T-helper 17 cell (primary cell): Measurements from ENCODE around the gene DNAI2. TPM values are rescaled to one million over a fixed set of nuclear protein-coding genes. Genes with fewer than 3 reads are reported as not detected.

Experiments used
- ATAC-seq: fragments of 150-1000 bp; cut with Tn5 transposase; 2 replicates; pipeline ENCODE4 v1.10.0; 2021; ENCODE audit warnings: mild to moderate bottlenecking, moderate library complexity
- DNase-seq, 3 donors: peaks; one replicate each; pipeline versions ENCODE4 v3.0.0 to v3.0.0-alpha.2; 2020 to 2021
- H3K9me3 ChIP-seq: one replicate; pipeline ENCODE4 v1.7.0; 2013; ENCODE audit warnings: low read length, mild to moderate bottlenecking; ENCODE audit not compliant: control insufficient read depth, poor library complexity, severe bottlenecking
- H3K27ac Mint-ChIP-seq: one replicate; pipeline ENCODE4 v1.8.0; 2022; ENCODE audit warnings: mild to moderate bottlenecking, moderate library complexity, mixed read lengths
- H3K27me3 Mint-ChIP-seq: one replicate; pipeline ENCODE4 v1.8.0; 2022; ENCODE audit warnings: mixed read lengths
- H3K36me3 Mint-ChIP-seq: one replicate; pipeline ENCODE4 v1.8.0; 2022; ENCODE audit warnings: low read depth, mixed read lengths
- H3K4me1 Mint-ChIP-seq: one replicate; pipeline ENCODE4 v1.8.0; 2022; ENCODE audit warnings: mild to moderate bottlenecking, mixed read lengths
- H3K4me3 Mint-ChIP-seq: one replicate; pipeline ENCODE4 v1.8.0; 2022; ENCODE audit warnings: mild to moderate bottlenecking, moderate library complexity, mixed read lengths
- total RNA-seq, 4 donors: library from RNA in 2 of 4; stranded (reverse) in 2 of 4; gene quantifications; one replicate each; pipeline ENCODE4 v1.2.3 and lab custom pipeline; 2022 to 2026

The DNAI2 gene
- total RNA-seq, 2 donors from 2014 or later: 4.1 to 4.2 TPM

DNA sequence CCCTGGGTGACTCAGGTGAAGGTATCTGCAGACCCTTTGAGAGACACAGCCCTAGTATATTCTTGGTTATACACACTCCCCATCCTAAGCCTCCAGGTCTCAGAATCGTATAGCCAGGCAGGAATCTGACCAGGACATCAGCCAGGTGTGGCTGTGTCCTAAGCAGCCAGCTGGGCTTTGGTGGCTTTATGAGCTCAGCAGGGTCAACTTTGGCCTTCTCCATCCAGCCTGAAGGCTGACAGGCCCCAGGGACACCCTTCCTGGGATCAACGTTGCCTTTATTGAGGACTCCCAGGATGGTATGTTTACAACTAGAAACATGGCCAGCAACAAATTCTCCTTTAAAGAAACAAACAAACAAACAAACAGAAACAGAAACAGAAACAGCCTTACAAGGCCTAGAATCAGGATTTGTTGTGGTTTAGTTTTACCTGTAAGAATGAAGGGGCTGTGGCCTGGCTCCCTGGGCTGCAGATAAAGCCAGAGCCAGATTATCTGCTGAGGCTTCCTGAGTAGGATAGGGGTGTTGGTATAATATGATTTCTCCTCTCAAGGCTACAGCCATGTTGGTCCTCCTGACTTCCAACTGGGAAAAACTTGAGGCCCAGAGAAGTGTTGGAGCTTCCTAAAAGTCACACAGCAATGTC lies 60.5 kb downstream of the DNAI2 start:
- Mint-ChIP-seq H3K36me3 (no peaks in the 10 kb centered on the region), H3K4me3 (no peak overlapping the region), H3K27me3 (no peaks in the 10 kb centered on the region), H3K4me1 (peaks cover 1% of the 10 kb centered on the region), H3K27ac (no peak overlapping the region)
- no peaks in the 10 kb centered on the region for H3K9me3 ChIP-seq
- no peak for DNase-seq
- ATAC-seq: no peak

DNA sequence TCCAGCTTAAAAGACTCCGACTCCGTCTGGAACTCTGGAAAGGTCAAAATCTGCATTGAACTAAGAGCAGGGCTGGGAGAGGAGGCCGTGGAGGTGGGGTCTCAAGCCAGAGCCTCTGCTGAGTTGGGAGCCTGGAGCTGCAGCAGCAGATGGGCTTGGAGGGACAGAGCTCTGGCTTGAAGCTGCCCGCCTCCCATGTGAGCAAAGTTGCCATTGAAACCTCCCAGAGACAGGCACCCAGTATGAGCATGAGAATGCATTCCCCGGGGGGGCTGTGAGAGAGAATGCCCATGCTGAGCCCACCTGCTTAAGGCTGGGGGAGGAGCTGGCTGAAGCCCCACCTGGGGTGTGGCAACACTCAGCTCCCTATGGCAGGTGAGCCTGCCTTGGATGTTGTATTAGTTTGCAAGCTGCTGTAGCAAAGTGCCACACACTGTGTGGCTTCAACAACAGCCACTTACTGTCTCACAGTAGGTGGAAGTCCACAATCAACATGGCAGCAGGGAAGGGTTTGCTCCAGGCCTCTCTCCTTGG lies 61.6 kb downstream of the DNAI2 start:
- DNase-seq (no peak), ATAC-seq (no peak)
- Mint-ChIP-seq H3K27ac (peak overlapping the region; percentile 39), H3K4me3 (no peak overlapping the region), H3K4me1 (no peaks in the 10 kb centered on the region), H3K36me3 (no peaks in the 10 kb centered on the region), H3K27me3 (no peaks in the 10 kb centered on the region)
- no peaks in the 10 kb centered on the region for H3K9me3 ChIP-seq

DNA sequence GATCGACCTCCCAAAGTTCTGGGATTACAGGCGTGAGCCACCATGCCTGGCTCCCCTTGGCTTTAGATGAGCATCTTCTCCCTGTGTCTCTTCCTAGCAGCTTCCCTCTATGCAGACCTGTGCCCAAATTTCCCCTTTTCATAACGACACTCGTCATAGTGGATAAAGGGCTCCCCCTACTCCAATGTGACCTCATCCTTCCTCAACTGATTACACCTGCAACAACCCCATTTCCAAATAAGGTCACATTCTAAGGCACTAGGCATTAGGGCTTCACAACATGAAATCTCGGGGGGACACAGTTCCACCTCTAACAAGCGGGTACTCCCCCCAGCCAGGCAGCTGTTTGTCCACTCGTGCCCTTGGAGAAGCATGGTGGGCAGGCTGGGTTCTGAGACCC lies 62.3 kb downstream of the DNAI2 start:
- Mint-ChIP-seq H3K4me1 (no peaks in the 10 kb centered on the region), H3K27ac (peak overlapping the region; percentile 39)
- DNase-seq: no peak

DNA sequence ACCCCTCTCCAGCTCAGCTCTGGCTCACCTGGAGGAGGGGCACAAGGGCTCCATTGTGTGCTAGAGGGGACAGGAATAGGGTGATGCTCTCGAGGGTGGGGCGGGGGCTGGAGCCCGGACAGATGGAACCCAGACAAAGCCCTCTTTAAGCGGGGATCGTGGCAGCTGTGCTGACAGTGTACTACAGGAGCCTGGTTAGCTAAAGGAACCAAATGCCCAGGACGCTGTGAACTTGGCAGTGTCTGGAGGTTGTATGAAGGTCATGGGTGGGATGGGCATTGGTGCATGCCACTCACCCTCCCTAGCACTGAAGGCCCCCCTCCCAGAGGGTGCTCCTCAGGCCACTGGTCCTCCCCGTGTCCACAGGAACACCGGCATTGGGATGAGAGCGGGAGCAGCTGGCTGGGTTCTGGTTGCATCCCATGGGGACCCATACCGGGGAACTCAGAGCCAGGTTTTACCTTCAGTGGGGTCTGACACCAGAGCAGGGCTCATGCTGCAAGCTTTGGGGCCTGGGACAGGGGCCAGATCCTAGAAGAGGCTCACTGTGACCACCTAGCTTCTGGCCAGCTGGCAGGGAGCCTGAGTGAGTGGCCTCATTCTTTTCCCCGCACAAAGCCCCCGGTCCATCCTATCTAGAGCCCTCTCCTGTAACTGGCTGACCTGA lies 63.9 kb downstream of the DNAI2 start:
- Mint-ChIP-seq H3K27ac (no peak overlapping the region), H3K4me1 (no peaks in the 10 kb centered on the region), H3K36me3 (no peaks in the 10 kb centered on the region), H3K27me3 (no peaks in the 10 kb centered on the region), H3K4me3 (no peak overlapping the region)
- H3K9me3 ChIP-seq: no peaks in the 10 kb centered on the region
- DNase-seq (no peak), ATAC-seq (no peak)

More for the DNA sequence above, 62.3 kb downstream of the DNAI2 start:
- Mint-ChIP-seq H3K36me3 (no peaks in the 10 kb centered on the region), H3K4me3 (no peak overlapping the region), H3K27me3 (no peaks in the 10 kb centered on the region)
- H3K9me3 ChIP-seq: no peaks in the 10 kb centered on the region
- no peak for ATAC-seq

DNA sequence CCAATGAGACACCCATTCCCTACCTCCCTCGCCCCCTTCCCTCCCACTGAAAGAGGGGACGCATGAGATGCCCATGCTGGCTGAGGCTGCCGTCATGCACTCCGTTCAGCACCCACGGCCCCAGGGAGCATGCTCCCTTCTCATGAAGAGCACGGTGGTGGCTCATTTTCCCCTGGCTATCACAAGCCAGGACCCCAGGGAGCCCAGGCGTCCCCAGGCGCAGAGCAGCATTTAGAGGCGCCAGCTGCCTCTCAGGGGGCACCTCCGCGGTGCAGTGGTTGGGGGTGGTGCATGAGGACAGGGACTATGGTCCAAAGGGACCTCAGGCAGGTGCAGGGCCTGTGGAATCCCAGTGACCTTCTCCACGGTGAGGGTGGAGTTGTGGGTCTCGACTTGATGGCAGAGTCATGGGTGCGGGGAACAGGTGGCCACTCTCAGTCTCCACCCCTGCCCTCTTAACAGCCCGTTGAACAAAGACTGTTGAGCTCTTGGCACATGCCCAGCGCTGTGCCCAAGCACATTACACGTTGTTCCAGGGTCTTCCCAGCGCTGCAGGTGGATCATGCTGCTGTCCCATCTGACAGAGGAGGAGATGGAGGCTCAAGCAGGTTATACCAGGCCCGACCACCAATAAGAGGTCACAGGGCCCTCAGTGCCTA lies 65.6 kb downstream of the DNAI2 start:
- DNase-seq: no peak
- ATAC-seq: no peak
- Mint-ChIP-seq H3K27ac (no peak overlapping the region), H3K27me3 (no peaks in the 10 kb centered on the region), H3K4me1 (no peaks in the 10 kb centered on the region), H3K4me3 (no peak overlapping the region), H3K36me3 (no peaks in the 10 kb centered on the region)
- no peaks in the 10 kb centered on the region for H3K9me3 ChIP-seq

DNA sequence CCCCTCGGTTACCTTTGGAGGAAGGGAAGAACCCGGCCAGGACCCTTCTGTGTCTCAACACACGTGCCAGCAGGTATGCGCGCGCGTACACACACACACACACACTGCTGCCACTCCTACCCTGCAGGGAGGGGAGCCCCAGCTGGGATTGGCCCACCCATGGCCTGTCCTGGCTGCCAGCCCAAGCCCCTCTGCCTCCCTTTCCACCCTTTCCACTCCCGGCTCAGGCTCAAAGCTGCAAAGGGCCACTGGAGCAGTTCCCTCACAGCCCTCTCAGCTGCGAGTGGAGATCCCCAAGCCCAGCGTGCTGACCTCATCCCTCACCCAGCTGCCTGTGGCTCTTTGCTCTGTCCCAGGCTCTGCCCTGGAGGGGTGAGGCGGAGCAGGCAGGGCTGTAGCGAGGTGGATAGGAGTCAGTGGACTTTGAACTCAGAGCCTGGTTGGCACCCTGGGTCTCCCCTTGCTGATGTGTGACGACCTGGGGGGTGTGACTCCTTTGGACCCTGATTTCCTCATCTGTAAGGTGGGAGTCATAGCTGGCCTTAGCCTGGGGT lies 66.5 kb downstream of the DNAI2 start:
- no peak for DNase-seq
- Mint-ChIP-seq H3K27me3 (no peaks in the 10 kb centered on the region), H3K4me1 (no peaks in the 10 kb centered on the region), H3K4me3 (no peak overlapping the region), H3K36me3 (no peaks in the 10 kb centered on the region), H3K27ac (no peak overlapping the region)
- H3K9me3 ChIP-seq: no peaks in the 10 kb centered on the region
- no peak for ATAC-seq

DNA sequence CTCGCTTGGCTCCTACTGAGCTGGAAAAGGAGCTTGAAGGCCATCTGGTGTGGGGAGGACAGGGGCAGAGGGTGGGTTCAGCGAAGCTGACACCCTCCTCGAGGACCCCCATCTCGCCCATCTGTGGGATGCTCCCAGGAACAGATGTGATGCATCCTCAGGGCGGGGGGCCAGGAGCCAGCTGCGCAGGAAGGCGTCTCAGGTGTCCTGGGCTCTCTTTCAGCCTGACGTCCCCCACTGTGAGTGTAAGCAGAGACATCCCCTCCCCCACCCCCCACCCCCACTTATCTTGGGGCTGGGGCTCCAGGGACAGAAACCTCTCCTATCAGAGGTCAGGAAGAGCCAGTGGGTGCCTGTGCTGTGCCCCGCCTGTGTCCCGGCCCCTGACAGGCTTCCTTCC lies 68.2 kb downstream of the DNAI2 start:
- H3K4me3 Mint-ChIP-seq: no peak overlapping the region
- H3K27me3 Mint-ChIP-seq: no peaks in the 10 kb centered on the region
- DNase-seq (no peak), ATAC-seq (no peak)
- no peaks in the 10 kb centered on the region for H3K4me1 Mint-ChIP-seq
- no peaks in the 10 kb centered on the region for H3K36me3 Mint-ChIP-seq
- no peaks in the 10 kb centered on the region for H3K9me3 ChIP-seq
- H3K27ac Mint-ChIP-seq: no peak overlapping the region

DNA sequence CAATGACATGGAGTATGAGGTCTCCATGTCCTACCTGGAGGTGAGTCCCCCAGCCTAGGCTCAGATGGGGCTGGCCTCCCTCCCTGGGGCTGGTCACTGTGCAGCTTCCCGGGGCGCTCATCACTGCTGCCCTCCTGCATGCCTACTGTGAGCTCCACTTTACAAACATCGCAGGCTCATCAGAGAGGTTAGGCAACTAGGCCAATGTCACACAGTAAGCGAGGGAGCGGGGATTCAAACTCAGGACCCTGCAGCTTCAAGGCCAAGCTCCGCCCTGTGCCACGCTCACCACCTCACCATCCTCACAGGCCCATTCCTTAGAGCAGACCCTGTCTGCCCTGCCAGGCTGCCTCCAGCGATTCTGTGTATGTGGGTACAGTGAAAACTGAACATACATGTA lies 69.1 kb downstream of the DNAI2 start:
- H3K36me3 Mint-ChIP-seq: no peaks in the 10 kb centered on the region
- peaks cover 4% of the 10 kb centered on the region for H3K27me3 Mint-ChIP-seq
- H3K4me3 Mint-ChIP-seq: no peak overlapping the region
- DNase-seq (no peak), ATAC-seq (no peak)
- H3K9me3 ChIP-seq: no peaks in the 10 kb centered on the region
- no peak overlapping the region for H3K27ac Mint-ChIP-seq
- no peaks in the 10 kb centered on the region for H3K4me1 Mint-ChIP-seq

DNA sequence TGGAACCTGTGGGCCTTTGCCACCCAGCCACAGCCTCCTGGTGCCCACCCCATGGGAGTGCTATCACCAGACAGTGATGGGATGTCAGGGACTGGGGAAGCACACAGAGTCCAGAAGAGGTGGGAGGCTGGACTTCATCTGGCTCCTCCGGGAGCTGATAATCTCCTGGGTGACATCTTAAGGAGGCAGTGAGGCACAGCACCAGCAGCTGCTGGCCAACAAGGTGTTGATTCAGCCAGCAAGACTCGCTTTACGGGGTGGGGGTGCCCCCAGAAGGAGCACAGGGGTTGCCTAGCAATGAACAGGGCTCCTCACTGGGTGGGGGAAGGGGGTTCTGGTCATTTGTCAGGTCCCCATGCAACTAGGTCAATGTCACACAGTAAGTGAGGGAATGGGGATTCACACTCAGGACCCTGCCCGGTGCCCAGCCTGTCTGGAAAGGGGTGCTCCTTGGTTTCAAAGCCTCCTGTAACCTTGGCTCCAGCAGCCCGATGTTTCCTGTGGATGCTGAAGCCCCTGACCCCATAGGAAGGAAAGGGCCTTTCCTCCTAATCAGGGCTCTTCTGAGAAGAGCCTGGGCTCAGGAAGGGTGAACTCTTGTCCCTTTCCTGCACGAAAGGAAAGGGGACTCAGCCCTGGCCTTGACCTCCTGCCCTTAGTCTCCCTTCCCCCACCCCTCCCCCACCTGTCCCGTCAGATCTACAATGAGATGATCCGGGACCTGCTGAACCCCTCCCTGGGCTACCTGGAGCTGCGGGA lies 69.7 kb downstream of the DNAI2 start:
- ATAC-seq: no peak
- H3K27me3 Mint-ChIP-seq: peaks cover 10% of the 10 kb centered on the region
- H3K9me3 ChIP-seq: no peaks in the 10 kb centered on the region
- no peak for DNase-seq
- no peaks in the 10 kb centered on the region for H3K36me3 Mint-ChIP-seq
- no peak overlapping the region for H3K27ac Mint-ChIP-seq
- H3K4me1 Mint-ChIP-seq: no peaks in the 10 kb centered on the region
- no peak overlapping the region for H3K4me3 Mint-ChIP-seq

DNA sequence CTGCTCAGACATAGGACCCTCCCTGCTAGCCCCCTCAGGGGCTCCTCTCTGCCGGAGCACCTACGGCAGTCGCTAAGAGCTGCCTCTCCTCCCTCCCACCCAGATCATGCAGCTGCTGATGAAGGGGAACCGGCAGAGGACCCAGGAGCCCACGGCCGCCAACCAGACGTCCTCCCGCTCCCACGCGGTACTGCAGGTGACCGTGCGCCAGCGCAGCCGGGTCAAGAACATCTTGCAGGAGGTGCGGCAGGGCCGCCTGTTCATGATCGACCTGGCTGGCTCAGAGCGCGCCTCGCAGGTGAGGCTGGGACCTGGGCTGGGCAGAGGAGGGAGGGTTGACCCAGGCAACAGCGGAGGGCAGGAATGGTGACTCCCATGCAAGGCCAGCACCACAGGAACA lies 70.6 kb downstream of the DNAI2 start:
- Mint-ChIP-seq H3K27ac (no peak overlapping the region), H3K4me1 (no peaks in the 10 kb centered on the region), H3K27me3 (peaks cover 15% of the 10 kb centered on the region), H3K36me3 (no peaks in the 10 kb centered on the region), H3K4me3 (no peak overlapping the region)
- ATAC-seq (no peak), DNase-seq (no peak)
- no peaks in the 10 kb centered on the region for H3K9me3 ChIP-seq

DNA sequence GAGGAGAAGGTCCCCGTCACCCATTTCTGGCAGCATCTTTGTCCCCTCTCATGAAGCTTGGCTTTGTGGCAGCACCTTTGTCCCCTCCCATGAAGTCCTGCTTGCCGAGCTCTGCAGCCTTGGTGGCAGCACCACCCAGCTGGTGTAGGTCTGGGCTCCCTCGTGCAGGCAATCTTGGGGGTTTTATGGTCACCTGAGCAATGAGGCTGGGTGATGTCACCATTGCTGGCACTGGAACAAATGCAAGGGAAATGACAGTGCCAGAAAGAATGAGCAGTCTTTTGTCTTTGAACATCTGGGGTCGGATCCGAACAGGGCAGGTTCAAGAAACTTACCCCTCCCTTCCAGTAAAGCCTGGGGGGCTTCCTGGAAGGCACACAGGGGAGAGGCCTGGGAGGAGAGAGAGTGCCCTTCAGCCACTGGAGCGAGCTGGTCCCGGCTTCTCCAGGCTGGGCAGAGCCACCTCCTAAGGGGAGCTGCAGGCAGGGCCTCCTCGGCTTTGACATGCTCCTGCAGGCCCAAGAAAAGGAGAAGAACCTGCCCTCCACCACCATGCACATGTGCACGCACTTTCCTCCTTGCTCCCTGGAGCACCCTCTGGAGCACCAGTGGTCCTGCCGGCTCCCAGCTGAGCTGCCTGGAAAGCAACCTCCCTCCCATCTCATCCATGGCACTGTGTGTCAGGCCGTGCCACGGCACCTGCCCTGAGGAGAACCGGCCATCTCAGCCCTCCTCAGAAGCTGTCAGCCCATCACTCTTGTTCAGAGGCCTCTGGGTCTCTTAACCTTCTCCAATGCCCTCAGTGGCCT lies 71.6 kb downstream of the DNAI2 start:
- Mint-ChIP-seq H3K27me3 (peaks cover 24% of the 10 kb centered on the region), H3K27ac (no peak overlapping the region)
- DNase-seq: no peak

DNA sequence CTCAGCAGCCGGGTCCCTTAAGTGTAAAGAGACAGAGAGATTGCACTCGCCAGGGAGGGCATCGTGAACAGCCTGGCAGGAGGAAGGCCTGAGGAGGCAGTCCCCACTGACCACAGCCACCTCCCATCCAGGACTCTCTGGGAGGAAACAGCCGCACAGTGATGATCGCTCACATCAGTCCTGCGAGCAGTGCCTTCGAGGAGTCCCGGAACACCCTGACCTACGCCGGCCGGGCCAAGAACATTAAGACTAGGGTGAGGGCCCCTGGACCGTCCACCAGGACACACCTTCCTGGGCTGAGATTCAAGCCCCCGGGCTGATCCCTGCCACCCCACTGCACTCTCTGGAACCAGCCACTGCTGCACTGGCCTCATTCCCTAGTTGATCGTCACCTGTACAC lies 73.6 kb downstream of the DNAI2 start:
- Mint-ChIP-seq H3K4me1 (peaks cover 2% of the 10 kb centered on the region), H3K4me3 (no peak overlapping the region)

More for the DNA sequence above, 71.6 kb downstream of the DNAI2 start:
- Mint-ChIP-seq H3K4me3 (no peak overlapping the region), H3K36me3 (no peaks in the 10 kb centered on the region), H3K4me1 (no peaks in the 10 kb centered on the region)
- no peaks in the 10 kb centered on the region for H3K9me3 ChIP-seq
- no peak for ATAC-seq

More for the DNA sequence above, 73.6 kb downstream of the DNAI2 start:
- ATAC-seq (no peak), DNase-seq (no peak)
- Mint-ChIP-seq H3K27me3 (peaks cover 31% of the 10 kb centered on the region), H3K27ac (no peak overlapping the region), H3K36me3 (no peaks in the 10 kb centered on the region)
- no peaks in the 10 kb centered on the region for H3K9me3 ChIP-seq
